ENCODE results near the gene KIAA0408.

GRCh38 chr6:127503022-127503421 is 43.8 kb upstream of the KIAA0408 start:
- TF ChIP-seq CTCF (IDR thresholded peaks at IDR 0.05) (no peak), POLR2A (IDR thresholded peaks at IDR 0.05) (no peak)
